ENCODE measurements around the gene UBASH3A.

DNA sequence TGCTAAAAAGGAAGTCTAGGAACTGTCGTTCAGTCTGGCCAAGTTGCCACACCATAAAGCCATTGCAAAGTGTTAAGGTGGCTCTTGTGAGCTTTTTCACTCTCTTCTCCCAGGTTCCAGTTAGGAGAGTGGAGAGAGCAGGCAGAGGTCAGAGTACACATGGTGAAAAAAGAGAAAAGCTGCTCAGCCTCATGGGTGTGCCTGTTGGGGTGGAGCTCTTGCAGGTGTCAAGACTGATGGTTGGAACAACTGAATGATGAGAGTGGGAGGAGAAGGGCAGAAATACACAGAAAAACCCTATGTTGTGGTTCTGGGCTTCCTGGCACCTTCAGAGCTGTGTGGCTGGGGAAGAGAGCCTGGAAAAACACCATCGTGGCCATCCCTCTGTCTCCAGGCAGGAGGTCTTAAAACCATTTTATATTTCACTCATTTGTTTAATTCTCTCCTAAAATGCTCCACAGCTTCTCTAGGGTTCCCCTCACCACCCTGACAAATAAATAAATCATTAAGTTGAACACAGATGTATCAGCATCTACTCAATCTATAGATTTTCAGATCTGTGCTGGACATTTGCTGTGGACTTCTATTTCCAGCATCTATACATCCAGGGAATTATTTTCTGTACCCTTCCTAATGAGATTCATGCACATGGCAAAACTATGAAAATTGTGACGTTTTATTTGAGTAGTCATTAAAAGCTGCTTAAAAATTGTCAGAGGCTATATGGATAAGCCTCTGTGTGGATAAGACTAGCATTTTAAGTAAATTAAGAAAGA, 17.5 kb downstream of the UBASH3A start:
- TF ChIP-seq EZH2 (IDR thresholded peaks at IDR 0.05) (no peak), EZH2phosphoT487 (IDR thresholded peaks at IDR 0.05) (no peak)
- TF ChIP-seq, protein P1, sequence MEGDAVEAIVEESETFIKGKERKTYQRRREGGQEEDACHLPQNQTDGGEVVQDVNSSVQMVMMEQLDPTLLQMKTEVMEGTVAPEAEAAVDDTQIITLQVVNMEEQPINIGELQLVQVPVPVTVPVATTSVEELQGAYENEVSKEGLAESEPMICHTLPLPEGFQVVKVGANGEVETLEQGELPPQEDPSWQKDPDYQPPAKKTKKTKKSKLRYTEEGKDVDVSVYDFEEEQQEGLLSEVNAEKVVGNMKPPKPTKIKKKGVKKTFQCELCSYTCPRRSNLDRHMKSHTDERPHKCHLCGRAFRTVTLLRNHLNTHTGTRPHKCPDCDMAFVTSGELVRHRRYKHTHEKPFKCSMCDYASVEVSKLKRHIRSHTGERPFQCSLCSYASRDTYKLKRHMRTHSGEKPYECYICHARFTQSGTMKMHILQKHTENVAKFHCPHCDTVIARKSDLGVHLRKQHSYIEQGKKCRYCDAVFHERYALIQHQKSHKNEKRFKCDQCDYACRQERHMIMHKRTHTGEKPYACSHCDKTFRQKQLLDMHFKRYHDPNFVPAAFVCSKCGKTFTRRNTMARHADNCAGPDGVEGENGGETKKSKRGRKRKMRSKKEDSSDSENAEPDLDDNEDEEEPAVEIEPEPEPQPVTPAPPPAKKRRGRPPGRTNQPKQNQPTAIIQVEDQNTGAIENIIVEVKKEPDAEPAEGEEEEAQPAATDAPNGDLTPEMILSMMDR (IDR thresholded peaks at IDR 0.05) = no peak
